GM12878 (cell line): ENCODE measurements around the gene PCDHGC4. TPM values are rescaled to one million over a fixed set of nuclear protein-coding genes. Genes with fewer than 3 reads are reported as not detected.

ENCODE experiments used
- ATAC-seq: fragments of 200-7000 bp; cut with Tn5 transposase; 3 replicates; pipeline ENCODE4 v1.9.1; 2020; ENCODE audit warnings: mild to moderate bottlenecking, moderate library complexity
- BruUV-seq: library from RNA; stranded (reverse); fragments of 400-500 nt; replicated peaks from 2 replicates; lab custom pipeline; 2021; lab: Mats Ljungman, UMichigan
- CTCF ChIA-PET: fragments of 300-600 bp; sonication (Branson Sonifier 250); formaldehyde crosslinking; extraction: SDS; loops from one replicate; lab custom pipeline; 2021; ENCODE audit warnings: inconsistent platforms; lab: Yijun Ruan, JAX
- POLR2A ChIA-PET: fragments of 350-600 bp; formaldehyde crosslinking; extraction: SDS; loops from one replicate; lab custom pipeline; 2021; ENCODE audit warnings: inconsistent platforms; lab: Charles Lee
- RAD21 ChIA-PET: fragments of 300-600 bp; sonication (Branson Sonifier 250); formaldehyde crosslinking; loops from one replicate; lab custom pipeline; 2023; ENCODE audit warnings: antibody characterized with exemption; ENCODE audit not compliant: unreplicated experiment; lab: Charles Lee
- SMC1A ChIA-PET: fragments of 300-600 bp; sonication (Branson Sonifier 250); formaldehyde crosslinking; loops from one replicate; lab custom pipeline; 2023; ENCODE audit not compliant: unreplicated experiment, uncharacterized antibody; lab: Charles Lee
- DNase-seq: peaks from one replicate; pipeline ENCODE4 v3.0.0-alpha.2; 2011; ENCODE audit warnings: low read depth, low spot score
- FAIRE-seq: peaks from 3 replicates; lab custom pipeline; 2011; peaks lifted over from hg19 to GRCh38; lab: Jason Lieb, UNC
- H2AFZ ChIP-seq: 2 replicates; pipeline ENCODE4 v1.6.0; 2011; ENCODE audit warnings: low read depth, low read length, control low read depth; ENCODE audit not compliant: control insufficient read depth
- H3K27ac ChIP-seq: 2 replicates; pipeline ENCODE4 v1.5.1; 2011; ENCODE audit warnings: control low read depth; ENCODE audit not compliant: control insufficient read depth, insufficient read depth
- H3K27me3 ChIP-seq, 2 experiments: replicated peaks in 1 of 2; 2 replicates each; pipeline versions ENCODE4 v1.6.0 to v1.6.1; 2011; ENCODE audit warnings: low read length in 1 of 2; ENCODE audit not compliant: control insufficient read depth in 2 of 2, insufficient read depth in 2 of 2
- H3K36me3 ChIP-seq, 2 experiments: 2 replicates each; pipeline ENCODE4 v1.5.1; 2011; ENCODE audit warnings: low read length in 1 of 2; ENCODE audit not compliant: control insufficient read depth in 2 of 2, insufficient read depth in 2 of 2
- H3K4me1 ChIP-seq: 2 replicates; pipeline ENCODE4 v1.6.1; 2011; ENCODE audit warnings: mild to moderate bottlenecking, low read length, moderate library complexity, mixed read lengths; ENCODE audit not compliant: control insufficient read depth, insufficient read depth
- H3K4me2 ChIP-seq: 2 replicates; pipeline ENCODE4 v1.6.0; 2011; ENCODE audit warnings: control low read depth; ENCODE audit not compliant: control insufficient read depth, insufficient read depth
- H3K4me3 ChIP-seq: fragments of 200-600 bp; sonication (generic); 2 replicates; pipeline ENCODE4 v1.5.1; 2016
- H3K79me2 ChIP-seq: 2 replicates; pipeline ENCODE4 v1.6.0; 2011; ENCODE audit warnings: low read length; ENCODE audit not compliant: control insufficient read depth, insufficient read depth
- H3K9ac ChIP-seq: 2 replicates; pipeline ENCODE4 v1.8.0; 2011; ENCODE audit warnings: low read length, control low read depth, mixed read lengths; ENCODE audit not compliant: control insufficient read depth, insufficient read depth
- H3K9me3 ChIP-seq: replicated peaks from 3 replicates; pipeline ENCODE4 v1.5.1; 2011; ENCODE audit warnings: mild to moderate bottlenecking, low read length; ENCODE audit not compliant: control insufficient read depth, insufficient read depth
- H4K20me1 ChIP-seq: 2 replicates; pipeline ENCODE4 v1.6.0; 2011; ENCODE audit not compliant: control insufficient read depth, insufficient read depth
- CBX5 ChIP-seq: sonication (generic); IDR thresholded peaks from 2 replicates; pipeline ENCODE4 v1.6.1; 2016; ENCODE audit warnings: low read depth, moderate library complexity, mild to moderate bottlenecking, inconsistent platforms
- DPF2 ChIP-seq: fragments of 450-650 bp; IDR thresholded peaks from 2 replicates; pipeline ENCODE4 v1.6.1; 2017; ENCODE audit warnings: mild to moderate bottlenecking
- EGR1 ChIP-seq, 2 experiments: IDR thresholded peaks; 1 replicate in 1 of 2; 2 replicates in 1 of 2; pipeline ENCODE4 v1.6.1; 2011 to 2012; ENCODE audit warnings: low read depth in 2 of 2, low read length in 2 of 2, borderline replicate concordance in 1 of 2, mild to moderate bottlenecking in 1 of 2, moderate library complexity in 1 of 2
- FOXK2 ChIP-seq: fragments of 450-650 bp; IDR thresholded peaks from 2 replicates; pipeline ENCODE4 v1.6.1; 2017; ENCODE audit warnings: mild to moderate bottlenecking, moderate library complexity
- GATAD2B ChIP-seq: fragments of 450-650 bp; conservative IDR thresholded peaks from 2 replicates; pipeline ENCODE4 v1.6.1; 2017; ENCODE audit warnings: low read depth, mild to moderate bottlenecking, moderate library complexity
- HCFC1 ChIP-seq: fragments of 150-350 bp; IDR thresholded peaks from 2 replicates; pipeline ENCODE4 v1.6.1; 2014; ENCODE audit warnings: low read length
- HDAC2 ChIP-seq: fragments of 200-600 bp; sonication (generic); IDR thresholded peaks from 2 replicates; pipeline ENCODE4 v1.6.1; 2017
- JUND ChIP-seq: IDR thresholded peaks from 2 replicates; pipeline ENCODE4 v1.6.1; 2012; ENCODE audit warnings: low read depth, mild to moderate bottlenecking, low read length, improper control_type of control experiment, moderate library complexity
- MXI1 ChIP-seq: fragments of 150-350 bp; IDR thresholded peaks from 2 replicates; pipeline ENCODE4 v1.6.1; 2011; ENCODE audit warnings: low read depth, mild to moderate bottlenecking, inconsistent platforms, low read length, improper control_type of control experiment
- NR2F1 ChIP-seq: fragments of 450-650 bp; conservative IDR thresholded peaks from 2 replicates; pipeline ENCODE4 v1.6.1; 2017; ENCODE audit warnings: mild to moderate bottlenecking
- SREBF2 ChIP-seq: IDR thresholded peaks from 2 replicates; pipeline ENCODE4 v1.6.1; 2012; ENCODE audit warnings: mild to moderate bottlenecking, low read length
- WRNIP1 ChIP-seq: IDR thresholded peaks from 2 replicates; pipeline ENCODE4 v1.6.1; 2011; ENCODE audit warnings: low read depth, low read length, improper control_type of control experiment, borderline replicate concordance
- ZBED1 ChIP-seq: IDR thresholded peaks from 2 replicates; pipeline ENCODE4 v1.6.1; 2016; ENCODE audit warnings: borderline replicate concordance
- ZNF207 ChIP-seq: fragments of 450-650 bp; IDR thresholded peaks from 2 replicates; pipeline ENCODE4 v1.6.1; 2014; ENCODE audit warnings: antibody characterized with exemption, mild to moderate bottlenecking, borderline replicate concordance
- ZNF274 ChIP-seq: IDR thresholded peaks from one replicate; pipeline ENCODE4 v1.8.0; 2011; ENCODE audit not compliant: insufficient read length, insufficient read depth
- ZNF622 ChIP-seq: fragments of 450-650 bp; IDR thresholded peaks from 2 replicates; pipeline ENCODE4 v1.6.1; 2017; ENCODE audit warnings: mild to moderate bottlenecking, inconsistent platforms
- WGBS: methylation state at CpG from one replicate; pipeline ENCODE4 v1.1.6; 2016; ENCODE audit warnings: low lambda C conversion rate; ENCODE audit not compliant: insufficient replicate concordance, insufficient coverage; ENCODE audit errors: missing lambda C conversion rate; 5-methylcytosine and 5-hydroxymethylcytosine counted together
- in situ Hi-C: fragments of 300-500 bp; cut with MboI; formaldehyde crosslinking; loops from 9 replicates; pipeline ENCODE4 v1.14.3; 2018; ENCODE audit warnings: mixed read lengths
- intact Hi-C: fragments of 100-400 bp; cut with micrococcal nuclease; formaldehyde crosslinking; loops from one replicate; pipeline ENCODE4 v1.14.2; 2022; ENCODE audit not compliant: unreplicated experiment
- polyA plus RNA-seq, 11 experiments: library from polyadenylated mRNA; depleted of rRNA in 4 of 11; unstranded in 6 of 11; stranded (reverse) in 5 of 11; fragments of >200 nt; fragmentation: Nextera tagmentation in 4 of 11; fragmentation: Illumina TruSeq in 1 of 11; extraction: Ambion mirVana in 4 of 11; extraction: Trizol in 1 of 11; gene quantifications; 1 replicate in 1 of 11; 2 replicates in 10 of 11; pipeline versions ENCODE4 v1.2.1 to v1.2.3, GENCODE V29; 2011 to 2016; ENCODE audit warnings: inconsistent platforms in 2 of 11, missing spikeins in 2 of 11, low read depth in 1 of 11
- total RNA-seq, 4 experiments: library from RNA; depleted of rRNA in 3 of 4; stranded (reverse); fragments of >200 nt in 3 of 4; fragmentation: Illumina TruSeq in 1 of 4; extraction: Trizol in 1 of 4; gene quantifications; 2 replicates each; pipeline versions ENCODE4 v1.2.1 to v1.2.3, GENCODE V29; 2013 to 2021
- TF ChIP-seq, protein P1 (sequence below): IDR thresholded peaks from 2 replicates; pipeline ENCODE4 v1.6.1; 2012; ENCODE audit warnings: mild to moderate bottlenecking, low read depth, low read length
- TF ChIP-seq, protein P2 (sequence below): fragments of 450-650 bp; IDR thresholded peaks from 2 replicates; pipeline ENCODE4 v1.6.1; 2014; ENCODE audit warnings: mild to moderate bottlenecking

The PCDHGC4 gene
- total and polyA plus RNA-seq, 10 of the 15 experiments (the other 5 are each of a cell fraction or from before 2014, with no cell fraction given), result 0.04 to 1.2 (median 0.52) TPM

DNA sequence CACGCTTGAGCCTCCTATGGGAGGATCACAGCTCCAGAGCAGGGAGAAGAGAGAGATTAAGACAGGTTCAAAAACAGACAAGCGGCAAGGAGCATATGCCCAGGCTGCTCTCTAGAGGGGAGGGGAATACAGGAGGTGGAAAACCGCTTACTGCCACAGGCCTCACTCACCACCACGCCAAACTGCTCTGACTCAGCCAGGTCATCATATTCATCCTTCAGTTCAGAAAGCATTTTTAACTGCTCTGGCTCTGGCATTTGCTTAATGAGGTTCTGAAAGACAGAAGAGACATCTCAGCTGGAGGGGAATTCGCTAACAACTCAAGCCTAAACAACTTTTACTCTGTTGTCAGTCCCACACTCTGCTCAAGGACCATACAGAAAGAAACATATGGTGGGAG, 44.2 kb downstream of the PCDHGC4 start:
- H3K9ac ChIP-seq, result no peak overlapping the region
- ChIA-PET RAD21 (interaction anchor here (1.3 to 6.1 kb wide), 8 partner anchors 18 to 116 kb away, joined by 3 to 54 read pairs (median 7); partner anchors contain the start of genes PCDHGA10, PCDHGA11, PCDHGA12 and PCDHGC3), SMC1A (interaction anchor here (0.8 to 13.7 kb wide), 11 partner anchors 9 to 209 kb away, joined by 3 to 176 read pairs (median 6); partner anchors contain the start of genes PCDHGA10, PCDHGA12, PCDHGB3 and PCDHGC3), CTCF (interaction anchor here (1.1 to 11.2 kb wide), 14 partner anchors 9 to 116 kb away, joined by 3 to 194 read pairs (median 15); partner anchors contain the start of genes PCDHGA10, PCDHGA11, PCDHGB7 and PCDHGC3), POLR2A (interaction anchor here (1.2 to 1.4 kb wide), 2 partner anchors 15 to 22 kb away, joined by 3 to 7 read pairs; no protein-coding TSS in a partner anchor)
- no peaks in the 10 kb centered on the region for H4K20me1 ChIP-seq
- ATAC-seq (peak; percentile 68), DNase-seq (no peak), FAIRE-seq (no peak)
- intact Hi-C loops (loop anchor here (1.0 kb wide), 1 partner anchor 15 kb away; no protein-coding TSS in a partner anchor), in situ Hi-C loops (loop anchor here (5.0 kb wide), 1 partner anchor 52 kb away; the partner anchor contains the start of gene PCDHGC3)
- peaks cover 11 to 39% of the 10 kb centered on the region in 2 experiments for H3K36me3 ChIP-seq
- H3K4me2 ChIP-seq, result no peak overlapping the region; the same call in 1 of the 2 replicates
- WGBS, result 22% methylated on average over 5 of the region's 5 CpGs
- H3K9me3 ChIP-seq, result no peaks in the 10 kb centered on the region
- BruUV-seq, result no TSS peak
- no peaks in the 10 kb centered on the region for H3K79me2 ChIP-seq
- no peak overlapping the region for H2AFZ ChIP-seq
- H3K4me1 ChIP-seq, result peaks cover 38% of the 10 kb centered on the region
- no peak overlapping the region for H3K4me3 ChIP-seq
- H3K27ac ChIP-seq, result peak overlapping the region; percentile 23; the same call in 1 of the 2 replicates
- H3K27me3 ChIP-seq, result no peaks in the 10 kb centered on the region
- TF ChIP-seq FOXK2 (no peak), WRNIP1 (no peak), HCFC1 (no peak), MXI1 (0 out of 2 replicates have a peak, but pooled peaks have one; percentile 22), DPF2 (no peak), ZNF622 (no peak), ZBED1 (peak; percentile 33; the same call in 1 of the 2 replicates), NR2F1 (no peak), GATAD2B (no peak), HDAC2 (no peak), ZNF207 (no peak), SREBF2 (no peak), ZNF274 (no peak), CBX5 (0 out of 2 replicates have a peak, but pooled peaks have one; percentile 3), JUND (no peak), EGR1 (IDR thresholded peaks at IDR 0.05; ENCODE audit: borderline replicate concordance in 1 of 2, low read depth in 2 of 2, low read length in 2 of 2) (no peak)
- TF ChIP-seq, protein P1, sequence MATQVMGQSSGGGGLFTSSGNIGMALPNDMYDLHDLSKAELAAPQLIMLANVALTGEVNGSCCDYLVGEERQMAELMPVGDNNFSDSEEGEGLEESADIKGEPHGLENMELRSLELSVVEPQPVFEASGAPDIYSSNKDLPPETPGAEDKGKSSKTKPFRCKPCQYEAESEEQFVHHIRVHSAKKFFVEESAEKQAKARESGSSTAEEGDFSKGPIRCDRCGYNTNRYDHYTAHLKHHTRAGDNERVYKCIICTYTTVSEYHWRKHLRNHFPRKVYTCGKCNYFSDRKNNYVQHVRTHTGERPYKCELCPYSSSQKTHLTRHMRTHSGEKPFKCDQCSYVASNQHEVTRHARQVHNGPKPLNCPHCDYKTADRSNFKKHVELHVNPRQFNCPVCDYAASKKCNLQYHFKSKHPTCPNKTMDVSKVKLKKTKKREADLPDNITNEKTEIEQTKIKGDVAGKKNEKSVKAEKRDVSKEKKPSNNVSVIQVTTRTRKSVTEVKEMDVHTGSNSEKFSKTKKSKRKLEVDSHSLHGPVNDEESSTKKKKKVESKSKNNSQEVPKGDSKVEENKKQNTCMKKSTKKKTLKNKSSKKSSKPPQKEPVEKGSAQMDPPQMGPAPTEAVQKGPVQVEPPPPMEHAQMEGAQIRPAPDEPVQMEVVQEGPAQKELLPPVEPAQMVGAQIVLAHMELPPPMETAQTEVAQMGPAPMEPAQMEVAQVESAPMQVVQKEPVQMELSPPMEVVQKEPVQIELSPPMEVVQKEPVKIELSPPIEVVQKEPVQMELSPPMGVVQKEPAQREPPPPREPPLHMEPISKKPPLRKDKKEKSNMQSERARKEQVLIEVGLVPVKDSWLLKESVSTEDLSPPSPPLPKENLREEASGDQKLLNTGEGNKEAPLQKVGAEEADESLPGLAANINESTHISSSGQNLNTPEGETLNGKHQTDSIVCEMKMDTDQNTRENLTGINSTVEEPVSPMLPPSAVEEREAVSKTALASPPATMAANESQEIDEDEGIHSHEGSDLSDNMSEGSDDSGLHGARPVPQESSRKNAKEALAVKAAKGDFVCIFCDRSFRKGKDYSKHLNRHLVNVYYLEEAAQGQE, result no peak
- TF ChIP-seq, protein P2, sequence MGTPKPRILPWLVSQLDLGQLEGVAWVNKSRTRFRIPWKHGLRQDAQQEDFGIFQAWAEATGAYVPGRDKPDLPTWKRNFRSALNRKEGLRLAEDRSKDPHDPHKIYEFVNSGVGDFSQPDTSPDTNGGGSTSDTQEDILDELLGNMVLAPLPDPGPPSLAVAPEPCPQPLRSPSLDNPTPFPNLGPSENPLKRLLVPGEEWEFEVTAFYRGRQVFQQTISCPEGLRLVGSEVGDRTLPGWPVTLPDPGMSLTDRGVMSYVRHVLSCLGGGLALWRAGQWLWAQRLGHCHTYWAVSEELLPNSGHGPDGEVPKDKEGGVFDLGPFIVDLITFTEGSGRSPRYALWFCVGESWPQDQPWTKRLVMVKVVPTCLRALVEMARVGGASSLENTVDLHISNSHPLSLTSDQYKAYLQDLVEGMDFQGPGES, result no peak
